CD4-positive, alpha-beta T cell treated with Interleukin-6 for 4 hours (primary cell): Measurements from ENCODE around the gene SH3YL1.

Experiments used
- DNase-seq: peaks from one replicate; pipeline ENCODE4 v3.0.0-alpha.2; 2020; ENCODE audit warnings: mixed read lengths

Gene SH3YL1

GRCh38 chr2:175880-176820, 87.7 kb downstream of the SH3YL1 start:
- DNase-seq: peak; percentile 65

- DNase-seq: no peak
Observed at GRCh38 chr2:175161-175786, 88.6 kb downstream of the SH3YL1 start.

GRCh38 chr2:172120-172519, 91.7 kb downstream of the SH3YL1 start:
- DNase-seq: peak; percentile 29

- no peak for DNase-seq
Observed at GRCh38 chr2:169741-170140, 94.1 kb downstream of the SH3YL1 start.
